Endodermal cell (in vitro differentiated cells): ENCODE data around the gene FTO. TPM values are rescaled to one million over a fixed set of nuclear protein-coding genes. Genes with fewer than 3 reads are reported as not detected.

Source experiments
- DNase-seq: peaks from one replicate; pipeline ENCODE4 v3.0.0-alpha.2; 2017
- H3K27ac ChIP-seq: 2 replicates; pipeline ENCODE4 v1.5.1; 2013; ENCODE audit warnings: mild to moderate bottlenecking, low read depth, low read length, moderate library complexity
- H3K27me3 ChIP-seq: 2 replicates; pipeline ENCODE4 v1.6.1; 2013; ENCODE audit warnings: mild to moderate bottlenecking, low read length, moderate library complexity; ENCODE audit not compliant: insufficient read depth, control insufficient read depth, poor library complexity, severe bottlenecking
- H3K36me3 ChIP-seq: 2 replicates; pipeline ENCODE4 v1.7.0; 2013; ENCODE audit warnings: mild to moderate bottlenecking, low read length, moderate library complexity; ENCODE audit not compliant: control insufficient read depth, insufficient read depth
- H3K4me1 ChIP-seq: one replicate; pipeline ENCODE4 v1.7.0; 2013; ENCODE audit warnings: low read length; ENCODE audit not compliant: control insufficient read depth, insufficient read depth
- H3K4me3 ChIP-seq: 2 replicates; pipeline ENCODE4 v1.5.1; 2013; ENCODE audit warnings: mild to moderate bottlenecking, low read length, moderate library complexity
- H3K9ac ChIP-seq: 2 replicates; pipeline ENCODE4 v1.6.1; 2013; ENCODE audit warnings: mild to moderate bottlenecking, low read length, moderate library complexity; ENCODE audit not compliant: poor library complexity, severe bottlenecking; ENCODE audit errors: extremely low read depth
- H3K9me3 ChIP-seq: 2 replicates; pipeline ENCODE4 v1.6.1; 2013; ENCODE audit warnings: mild to moderate bottlenecking, low read length, moderate library complexity; ENCODE audit not compliant: control insufficient read depth
- H3K27ac Mint-ChIP-seq: 2 replicates; pipeline ENCODE4 v1.8.0; 2020; ENCODE audit warnings: mixed read lengths
- H3K27me3 Mint-ChIP-seq: 2 replicates; pipeline ENCODE4 v1.8.0; 2021; ENCODE audit warnings: mild to moderate bottlenecking, mixed read lengths; ENCODE audit not compliant: insufficient read depth
- H3K36me3 Mint-ChIP-seq: 2 replicates; pipeline ENCODE4 v1.8.0; 2020; ENCODE audit warnings: low read depth, mixed read lengths
- H3K4me1 Mint-ChIP-seq: 2 replicates; pipeline ENCODE4 v1.8.0; 2020; ENCODE audit warnings: mixed read lengths
- H3K4me3 Mint-ChIP-seq: 2 replicates; pipeline ENCODE4 v1.8.0; 2020; ENCODE audit warnings: mild to moderate bottlenecking, moderate library complexity, mixed read lengths
- H3K9me3 Mint-ChIP-seq: 2 replicates; pipeline ENCODE4 v1.8.0; 2020; ENCODE audit warnings: mild to moderate bottlenecking, mixed read lengths
- WGBS, 2 experiments: methylation state at CpG; one replicate each; pipeline versions ENCODE4 v1.1.5 to v1.1.7; 2013; ENCODE audit warnings: missing lambda C conversion rate in 2 of 2, mixed read lengths in 1 of 2; ENCODE audit not compliant: insufficient coverage in 1 of 2, insufficient read length in 1 of 2; 5-methylcytosine and 5-hydroxymethylcytosine counted together
- total RNA-seq, 2 donors: library from RNA; stranded (reverse); fragmentation: NEBNext Ultra II Directional in 1 of 2; extraction: Animal tissue kit (Norgen Biotek cat#: 25700) in 1 of 2; gene quantifications; 2 replicates in 1 of 2; 3 replicates in 1 of 2; pipeline ENCODE4 v1.2.1, GENCODE V29; 2021
- TF ChIP-seq, protein P1 (sequence below): fragments of 200-600 bp; sonication (generic); conservative IDR thresholded peaks from 2 replicates; pipeline ENCODE4 v1.5.0; 2021; ENCODE audit warnings: antibody characterized with exemption, mild to moderate bottlenecking

Gene FTO
- total RNA-seq, 2 donors from 2014 or later, result 80.3 to 102 TPM

GRCh38 chr16:53947642-53948041 is 243.7 kb downstream of the FTO start:
- no peak for DNase-seq
- WGBS, 2 experiments, result 89 to 97% methylated on average over 5 to 7 of the region's 7 CpGs
- Histone ChIP-seq H3K4me1 (no peaks in the 10 kb centered on the region), H3K27ac (no peak overlapping the region), H3K27me3 (no peaks in the 10 kb centered on the region), H3K4me3 (no peak overlapping the region), H3K9me3 (no peaks in the 10 kb centered on the region), H3K36me3 (no peaks in the 10 kb centered on the region), H3K9ac (no peak overlapping the region)
- Mint-ChIP-seq H3K4me1 (no peaks in the 10 kb centered on the region), H3K9me3 (no peaks in the 10 kb centered on the region), H3K36me3 (no peaks in the 10 kb centered on the region), H3K4me3 (no peak overlapping the region), H3K27me3 (no peaks in the 10 kb centered on the region), H3K27ac (no peak overlapping the region)
- TF ChIP-seq, protein P1, sequence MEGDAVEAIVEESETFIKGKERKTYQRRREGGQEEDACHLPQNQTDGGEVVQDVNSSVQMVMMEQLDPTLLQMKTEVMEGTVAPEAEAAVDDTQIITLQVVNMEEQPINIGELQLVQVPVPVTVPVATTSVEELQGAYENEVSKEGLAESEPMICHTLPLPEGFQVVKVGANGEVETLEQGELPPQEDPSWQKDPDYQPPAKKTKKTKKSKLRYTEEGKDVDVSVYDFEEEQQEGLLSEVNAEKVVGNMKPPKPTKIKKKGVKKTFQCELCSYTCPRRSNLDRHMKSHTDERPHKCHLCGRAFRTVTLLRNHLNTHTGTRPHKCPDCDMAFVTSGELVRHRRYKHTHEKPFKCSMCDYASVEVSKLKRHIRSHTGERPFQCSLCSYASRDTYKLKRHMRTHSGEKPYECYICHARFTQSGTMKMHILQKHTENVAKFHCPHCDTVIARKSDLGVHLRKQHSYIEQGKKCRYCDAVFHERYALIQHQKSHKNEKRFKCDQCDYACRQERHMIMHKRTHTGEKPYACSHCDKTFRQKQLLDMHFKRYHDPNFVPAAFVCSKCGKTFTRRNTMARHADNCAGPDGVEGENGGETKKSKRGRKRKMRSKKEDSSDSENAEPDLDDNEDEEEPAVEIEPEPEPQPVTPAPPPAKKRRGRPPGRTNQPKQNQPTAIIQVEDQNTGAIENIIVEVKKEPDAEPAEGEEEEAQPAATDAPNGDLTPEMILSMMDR, result no peak

GRCh38 chr16:53948326-53948725 is 244.4 kb downstream of the FTO start:
- TF ChIP-seq, protein P1, result no peak
- 87 to 91% methylated on average over 3 to 4 of the region's 4 CpGs for whole genome bisulfite sequencing, 2 experiments
- Mint-ChIP-seq H3K4me3 (no peak overlapping the region), H3K9me3 (no peaks in the 10 kb centered on the region), H3K4me1 (no peaks in the 10 kb centered on the region), H3K36me3 (no peaks in the 10 kb centered on the region), H3K27ac (no peak overlapping the region), H3K27me3 (no peaks in the 10 kb centered on the region)
- Histone ChIP-seq H3K36me3 (no peaks in the 10 kb centered on the region), H3K9me3 (no peaks in the 10 kb centered on the region), H3K27ac (no peak overlapping the region), H3K9ac (no peak overlapping the region), H3K27me3 (no peaks in the 10 kb centered on the region), H3K4me1 (no peaks in the 10 kb centered on the region), H3K4me3 (no peak overlapping the region)
- no peak for DNase-seq

DNA sequence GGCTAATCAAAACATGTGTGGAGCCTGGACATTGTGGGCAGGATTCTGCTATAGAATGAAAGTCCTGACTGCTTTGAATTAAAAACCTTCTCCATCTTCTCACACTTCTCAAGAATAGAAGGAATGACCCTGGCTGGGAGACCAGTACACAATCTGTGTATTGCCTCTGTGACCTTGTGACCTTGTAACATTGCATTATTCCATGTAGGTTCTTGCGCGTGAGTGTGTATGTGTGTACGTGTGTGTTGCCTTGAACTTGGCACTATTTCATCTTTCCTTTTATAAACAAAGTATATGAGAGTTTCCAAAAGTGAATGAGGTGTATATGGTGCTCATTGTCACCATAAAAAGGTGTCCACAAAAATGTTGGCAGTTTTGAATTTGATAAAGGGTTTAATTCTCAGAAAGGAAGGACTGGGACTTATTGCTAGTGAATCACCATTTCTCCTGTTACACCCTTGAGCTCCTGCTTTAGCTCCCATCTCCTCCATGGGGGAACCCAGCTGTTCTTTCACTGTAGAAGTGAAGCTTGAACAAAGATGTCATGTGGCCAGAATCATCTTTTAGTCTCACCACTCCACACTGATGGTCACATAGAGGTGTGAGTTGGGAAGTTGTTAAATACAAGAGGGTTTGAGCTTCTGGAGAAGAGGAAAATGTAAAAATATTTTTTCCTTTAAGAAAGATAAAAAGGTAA is 244.9 kb downstream of the FTO start:
- H3K4me3 ChIP-seq, result no peak overlapping the region
- H3K9me3 ChIP-seq, result no peaks in the 10 kb centered on the region
- H3K27me3 ChIP-seq, result no peaks in the 10 kb centered on the region
- Mint-ChIP-seq H3K27me3 (no peaks in the 10 kb centered on the region), H3K36me3 (no peaks in the 10 kb centered on the region), H3K4me1 (no peaks in the 10 kb centered on the region), H3K27ac (no peak overlapping the region), H3K4me3 (no peak overlapping the region), H3K9me3 (no peaks in the 10 kb centered on the region)
- no peak for DNase-seq
- H3K36me3 ChIP-seq, result no peaks in the 10 kb centered on the region
- TF ChIP-seq, protein P1, result no peak
- H3K9ac ChIP-seq, result no peak overlapping the region
- WGBS, 2 experiments, result 100% methylated on average over 2 of the region's 3 CpGs; no CpG with 5 or more reads in 1 of the 2 experiments
- H3K27ac ChIP-seq, result no peak overlapping the region
- H3K4me1 ChIP-seq, result no peaks in the 10 kb centered on the region
